Measurements from ENCODE around the gene BDH2. TPM values are rescaled to one million over a fixed set of nuclear protein-coding genes. Genes with fewer than 3 reads are reported as not detected.

Gene BDH2
- 7.4 to 10.1 TPM (median 9.2 TPM) in 5 replicates for total RNA-seq (2022; extraction: Qiagen RNA extraction; ENCODE audit: low read depth)

GRCh38 chr4:103099691-103100392 lies at the start of gene BDH2:
TSS of gene BDH2 (minus strand) at chr4:103099834. CDS start at chr4:103096254, 3,580 bp downstream.

GRCh38 chr4:103076747-103077347 lies 22.8 kb downstream of the BDH2 start, which contains the start of gene SLC9B2:
TSS of gene SLC9B2 (minus strand) at chr4:103076761. CDS start at chr4:103067550, 9,211 bp downstream.

Other genes with a start within 250 kb of the BDH2 start
- gene CISD2, start 230.8 kb downstream of the BDH2 start, total RNA-seq (2022; extraction: Qiagen RNA extraction; ENCODE audit: low read depth) = 36.8 to 41.3 TPM (median 37.1 TPM) in 5 replicates
- 0.16 to 0.28 TPM in 2 of 5 replicates, not detected in the others for gene SLC9B1, start 80.1 kb downstream of the BDH2 start, total RNA-seq (2022; extraction: Qiagen RNA extraction; ENCODE audit: low read depth)
- gene SLC9B2, start 23.1 kb downstream of the BDH2 start, total RNA-seq (2022; extraction: Qiagen RNA extraction; ENCODE audit: low read depth) = 7.3 to 8.2 TPM (median 7.6 TPM) in 5 replicates
- 4.6 to 8.9 TPM (median 6.9 TPM) in 5 replicates for gene CENPE, start 98.5 kb upstream of the BDH2 start, total RNA-seq (2022; extraction: Qiagen RNA extraction; ENCODE audit: low read depth)